OCI-LY7 (cell line): ENCODE data around the gene EPB41L1. TPM values are rescaled to one million over a fixed set of nuclear protein-coding genes. Genes with fewer than 3 reads are reported as not detected.

ENCODE experiments used
- BruUV-seq: library from RNA; stranded (reverse); fragments of 400-500 nt; replicated peaks from 2 replicates; lab custom pipeline; 2021; lab: Mats Ljungman, UMichigan
- CTCF ChIA-PET: fragments of 300-600 bp; sonication (Branson Sonifier 250); formaldehyde crosslinking; loops from one replicate; lab custom pipeline; 2022; ENCODE audit warnings: antibody characterized with exemption; ENCODE audit not compliant: unreplicated experiment; lab: Charles Lee
- POLR2A ChIA-PET: fragments of 300-600 bp; sonication (Branson Sonifier 250); formaldehyde crosslinking; loops from one replicate; lab custom pipeline; 2022; ENCODE audit warnings: antibody characterized with exemption; lab: Charles Lee
- DNase-seq: peaks from one replicate; pipeline ENCODE4 v3.0.0-alpha.2; 2015; ENCODE audit warnings: low spot score
- H2AFZ ChIP-seq: fragments of 200-600 bp; sonication (generic), shearing (Covaris generic); 2 replicates; pipeline ENCODE4 v1.6.1; 2014; ENCODE audit warnings: mild to moderate bottlenecking, antibody characterized with exemption, low read length, moderate library complexity
- H3K27ac ChIP-seq: fragments of 200-600 bp; sonication (generic); 2 replicates; pipeline ENCODE4 v1.5.1; 2014; ENCODE audit warnings: mixed run types, low read depth, mild to moderate bottlenecking, moderate library complexity, low read length, inconsistent platforms; ENCODE audit not compliant: poor library complexity, severe bottlenecking
- H3K36me3 ChIP-seq: fragments of 200-600 bp; sonication (generic); 2 replicates; pipeline ENCODE4 v1.6.1; 2014; ENCODE audit warnings: mild to moderate bottlenecking, antibody characterized with exemption, low read length, moderate library complexity, mixed read lengths; ENCODE audit not compliant: insufficient read depth
- H3K4me1 ChIP-seq: fragments of 200-600 bp; sonication (generic); 2 replicates; pipeline ENCODE4 v1.5.1; 2014; ENCODE audit warnings: mild to moderate bottlenecking, low read length; ENCODE audit not compliant: insufficient read depth, poor library complexity, severe bottlenecking
- H3K4me2 ChIP-seq: fragments of 200-600 bp; sonication (generic); 2 replicates; pipeline ENCODE4 v1.6.1; 2014; ENCODE audit warnings: mild to moderate bottlenecking, low read length
- H3K4me3 ChIP-seq: fragments of 200-600 bp; sonication (generic); 2 replicates; pipeline ENCODE4 v1.5.1; 2014; ENCODE audit warnings: mild to moderate bottlenecking, low read depth, low read length; ENCODE audit not compliant: poor library complexity, severe bottlenecking
- H3K79me2 ChIP-seq: fragments of 200-600 bp; sonication (generic); 2 replicates; pipeline ENCODE4 v1.6.1; 2016; ENCODE audit warnings: low read depth, mild to moderate bottlenecking, low read length, moderate library complexity, mixed read lengths; ENCODE audit not compliant: insufficient read depth
- H3K9me2 ChIP-seq: fragments of 200-600 bp; sonication (generic); 2 replicates; pipeline ENCODE4 v1.6.1; 2016; ENCODE audit warnings: mild to moderate bottlenecking, low read length, mixed read lengths; ENCODE audit not compliant: insufficient read depth
- H3K9me3 ChIP-seq: fragments of 200-600 bp; sonication (generic); 2 replicates; pipeline ENCODE4 v1.6.1; 2014; ENCODE audit warnings: mild to moderate bottlenecking, mixed run types, low read length, mixed read lengths
- H4K20me1 ChIP-seq: fragments of 200-600 bp; sonication (generic); 2 replicates; pipeline ENCODE4 v1.6.1; 2014; ENCODE audit warnings: mild to moderate bottlenecking, antibody characterized with exemption, low read length, moderate library complexity, mixed read lengths; ENCODE audit not compliant: insufficient read depth
- CTCF ChIP-seq: fragments of 200-600 bp; sonication (generic); conservative IDR thresholded peaks from 2 replicates; pipeline ENCODE4 v1.5.1; 2014; ENCODE audit warnings: mild to moderate bottlenecking, antibody characterized with exemption, low read length, moderate library complexity, mixed read lengths
- EZH2phosphoT487 ChIP-seq: fragments of 200-600 bp; sonication (generic); IDR thresholded peaks from 2 replicates; pipeline ENCODE4 v1.6.1; 2018; ENCODE audit warnings: low read depth, borderline replicate concordance, mild to moderate bottlenecking, mixed run types, antibody characterized with exemption, low read length, moderate library complexity, mixed read lengths
- intact Hi-C: fragments of 100-400 bp; cut with micrococcal nuclease; formaldehyde crosslinking; loops from one replicate; pipeline ENCODE4 v1.10.0; 2022; ENCODE audit not compliant: unreplicated experiment
- total RNA-seq, 2 experiments: library from RNA; depleted of rRNA in 1 of 2; stranded (reverse); fragments of >200 nt in 1 of 2; shearing (Covaris generic) in 1 of 2; gene quantifications; 2 replicates each; pipeline ENCODE4 v1.2.3, GENCODE V29; 2014 to 2022

The EPB41L1 gene
- total RNA-seq, 2 experiments from 2014 or later = 0.54 to 1.6 TPM

GRCh38 chr20:36109251-36109947 is 45.1 kb upstream of the EPB41L1 start:
- POLR2A ChIA-PET = interaction anchor here (0.6 to 0.7 kb wide), 3 partner anchors 47 to 116 kb away, joined by 3 to 5 read pairs (median 3); no protein-coding TSS in a partner anchor
- CTCF ChIA-PET = no interaction called here

GRCh38 chr20:36110994-36111393 is 43.5 kb upstream of the EPB41L1 start:
- intact Hi-C loops = no loop called here
- Histone ChIP-seq H4K20me1 (no peaks in the 10 kb centered on the region), H2AFZ (peak overlapping the region; percentile 37; the same call in 1 of the 2 replicates), H3K36me3 (no peaks in the 10 kb centered on the region), H3K27ac (no peak overlapping the region), H3K4me2 (0 out of 2 replicates have a peak overlapping the region, but pooled peaks have one; percentile 2), H3K9me3 (no peaks in the 10 kb centered on the region), H3K4me3 (no peak overlapping the region), H3K79me2 (no peaks in the 10 kb centered on the region), H3K9me2 (no peaks in the 10 kb centered on the region), H3K4me1 (peaks cover 41% of the 10 kb centered on the region)
- DNase-seq = no peak
- no peak for TF ChIP-seq EZH2phosphoT487
- no peak for TF ChIP-seq CTCF
- CTCF ChIA-PET = no interaction called here
- POLR2A ChIA-PET = interaction anchor here (0.5 to 1.2 kb wide), 5 partner anchors 9 to 361 kb away, joined by 3 to 4 read pairs (median 3); no protein-coding TSS in a partner anchor
- no TSS peak for BruUV-seq

More at GRCh38 chr20:36109251-36109947, 45.1 kb upstream of the EPB41L1 start:
- no peak overlapping the region for H3K27ac ChIP-seq
- TF ChIP-seq EZH2phosphoT487 (no peak), CTCF (no peak)
- no peaks in the 10 kb centered on the region for H3K79me2 ChIP-seq
- no peaks in the 10 kb centered on the region for H3K36me3 ChIP-seq
- H3K4me3 ChIP-seq = no peak overlapping the region
- no peak overlapping the region for H2AFZ ChIP-seq
- no peaks in the 10 kb centered on the region for H3K9me3 ChIP-seq
- no peaks in the 10 kb centered on the region for H3K9me2 ChIP-seq
- no peak for DNase-seq
- H4K20me1 ChIP-seq = no peaks in the 10 kb centered on the region
- BruUV-seq = no TSS peak
- intact Hi-C loops = no loop called here
- no peak overlapping the region for H3K4me2 ChIP-seq
- peaks cover 25% of the 10 kb centered on the region for H3K4me1 ChIP-seq

- DNase-seq = no peak
- TF ChIP-seq EZH2phosphoT487 = no peak
- no peak for TF ChIP-seq CTCF
- H3K4me1 ChIP-seq = peaks cover 48% of the 10 kb centered on the region
- H2AFZ ChIP-seq = no peak overlapping the region
- H3K4me3 ChIP-seq = no peak overlapping the region
- intact Hi-C loops = no loop called here
- no TSS peak for BruUV-seq
- no peak overlapping the region for H3K27ac ChIP-seq
- ChIA-PET POLR2A (interaction anchor here (1.2 kb wide), 1 partner anchor 14 kb away, joined by 3 read pairs; no protein-coding TSS in a partner anchor), CTCF (no interaction called here)
- no peaks in the 10 kb centered on the region for H4K20me1 ChIP-seq
- no peaks in the 10 kb centered on the region for H3K36me3 ChIP-seq
- no peaks in the 10 kb centered on the region for H3K9me3 ChIP-seq
- H3K9me2 ChIP-seq = no peaks in the 10 kb centered on the region
- H3K79me2 ChIP-seq = no peaks in the 10 kb centered on the region
- H3K4me2 ChIP-seq = no peak overlapping the region
Measured at GRCh38 chr20:36112112-36112511, 42.4 kb upstream of the EPB41L1 start.
